CD4-positive, alpha-beta T cell treated with Interferon gamma for 1 hour (primary cell): ENCODE results near the gene C11orf24.
"Not testable (repeated sequence)": the region's sequence is repeated elsewhere in the genome, so short reads cannot be mapped to it uniquely, and the experiment has no call there.

Experiments
- DNase-seq: peaks from one replicate; pipeline ENCODE4 v3.0.0-alpha.2; 2020

C11orf24 gene

GRCh38 chr11:68298659-68299516 is 27.1 kb upstream of the C11orf24 start:
- DNase-seq = no peak

GRCh38 chr11:68297812-68298658 is 26.3 kb upstream of the C11orf24 start:
- DNase-seq = peak; percentile 73

- DNase-seq = no peak
Measured at GRCh38 chr11:68297494-68297811, 25.7 kb upstream of the C11orf24 start.

GRCh38 chr11:68297052-68297378 is 25.2 kb upstream of the C11orf24 start:
- no peak for DNase-seq

- no peak for DNase-seq
Measured at GRCh38 chr11:68296344-68297051, 24.7 kb upstream of the C11orf24 start.

GRCh38 chr11:68295940-68296339 is 24.2 kb upstream of the C11orf24 start:
- no peak for DNase-seq

- DNase-seq = no peak
Measured at GRCh38 chr11:68295271-68295670, 23.5 kb upstream of the C11orf24 start.

GRCh38 chr11:68293708-68294107 is 21.9 kb upstream of the C11orf24 start:
- no peak for DNase-seq

GRCh38 chr11:68289456-68289855 is 17.7 kb upstream of the C11orf24 start:
- no peak for DNase-seq

GRCh38 chr11:68287419-68287818 is 15.6 kb upstream of the C11orf24 start:
- DNase-seq = no peak

GRCh38 chr11:68284588-68284987 is 12.8 kb upstream of the C11orf24 start:
- DNase-seq = not testable (repeated sequence)

GRCh38 chr11:68282861-68283230 is 11.1 kb upstream of the C11orf24 start:
- no peak for DNase-seq

GRCh38 chr11:68282141-68282860 is 10.5 kb upstream of the C11orf24 start:
- DNase-seq = peak; percentile 63

- DNase-seq = no peak
Measured at GRCh38 chr11:68279676-68280075, 7.9 kb upstream of the C11orf24 start.

- DNase-seq = no peak
Measured at GRCh38 chr11:68276861-68277260, 5.1 kb upstream of the C11orf24 start.

- no peak for DNase-seq
Measured at GRCh38 chr11:68275721-68276507, 4.1 kb upstream of the C11orf24 start.

GRCh38 chr11:68274306-68274705 is 2.5 kb upstream of the C11orf24 start:
- no peak for DNase-seq

GRCh38 chr11:68273026-68273738 is 1.4 kb upstream of the C11orf24 start:
- DNase-seq = no peak

GRCh38 chr11:68271023-68271780 is 571 bp downstream of the C11orf24 start:
- DNase-seq = peak; percentile 78

- no peak for DNase-seq
Measured at GRCh38 chr11:68270196-68271022, 1.4 kb downstream of the C11orf24 start.
